Measurements from ENCODE around the gene ADIRF. TPM values are rescaled to one million over a fixed set of nuclear protein-coding genes. Genes with fewer than 3 reads are reported as not detected.

Gene ADIRF
- total and polyA plus RNA-seq, 10 donors: 23.9 to 139 (median 56.7) TPM

DNA sequence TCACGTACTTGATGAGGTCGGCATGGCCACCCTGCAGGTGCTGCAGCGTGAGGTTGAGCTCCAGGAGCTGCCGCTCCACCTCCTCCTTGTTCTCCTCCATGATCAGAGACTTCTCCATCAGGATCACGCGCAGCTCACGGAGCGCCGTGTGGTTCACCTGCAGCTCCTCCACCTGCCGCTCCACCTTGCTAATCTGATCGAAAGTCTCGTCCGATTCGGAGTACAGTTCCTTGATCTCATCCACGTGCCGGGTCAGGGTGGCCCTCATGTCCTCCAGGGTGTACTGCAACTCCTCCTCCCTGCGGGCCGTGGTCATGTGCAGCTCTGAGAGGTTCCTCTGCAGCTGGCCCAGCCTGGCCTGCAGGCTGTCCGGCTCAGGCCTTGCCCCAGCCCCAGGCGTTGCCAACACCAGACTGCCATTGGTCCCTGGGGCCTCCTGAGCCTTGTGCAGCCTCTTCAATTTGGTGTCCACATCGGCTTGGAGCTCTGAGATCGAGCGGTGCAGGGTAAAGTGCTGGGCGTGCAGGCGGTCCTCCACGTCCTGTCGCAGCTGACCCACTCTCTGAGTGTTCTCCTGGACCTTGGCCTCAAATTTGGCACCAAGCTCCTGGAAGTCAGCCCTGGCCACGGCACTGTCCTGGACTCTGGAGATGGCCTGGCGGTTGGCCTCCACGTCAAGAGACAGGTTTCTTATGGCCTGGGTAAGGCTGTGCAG lies 24.8 kb upstream of the ADIRF start:
- no peak overlapping the region for H3K4me3 ChIP-seq
- 82 to 93% (median 86%) methylated on average over 18 to 30 of the region's 30 CpGs for WGBS, 5 donors
- peak overlapping the region in 1 of 8 donors; percentile 22 for H3K27ac ChIP-seq
- DNase-seq: no peak
- peaks cover 0 to 29% (median 0%) of the 10 kb centered on the region in 6 donors for H3K36me3 ChIP-seq
- H3K4me1 ChIP-seq: peaks cover 4 to 93% (median 49%) of the 10 kb centered on the region in 6 donors
- TF ChIP-seq CTCF (IDR thresholded peaks at IDR 0.05 in 8 of 11, conservative IDR thresholded peaks at IDR 0.05 in 3 of 11) (no peak), POLR2A (IDR thresholded peaks at IDR 0.05) (no peak), POLR2AphosphoS5 (IDR thresholded peaks at IDR 0.05) (peak in 1 of 3 donors; percentile 30)
- intact Hi-C loops (cut with DNase I; ENCODE audit: low total_unique reads): no loop called here
- H3K9me3 ChIP-seq: no peaks in the 10 kb centered on the region
- peaks cover 0 to 8% (median 0%) of the 10 kb centered on the region in 7 donors for H3K27me3 ChIP-seq (replicated peaks in 1 of 7)

- intact Hi-C loops (cut with DNase I; ENCODE audit: low total_unique reads): no loop called here
- peaks cover 0 to 26% (median 0%) of the 10 kb centered on the region in 6 donors for H3K36me3 ChIP-seq
- 76 to 94% (median 82%) methylated on average over 2 to 4 of the region's 4 CpGs for WGBS, 5 donors
- peak overlapping the region in 3 of 8 donors; percentile 22 to 72 (median 67) for H3K27ac ChIP-seq
- no peak overlapping the region for H3K4me3 ChIP-seq
- no peak for DNase-seq
- no peaks in the 10 kb centered on the region for H3K9me3 ChIP-seq
- H3K27me3 ChIP-seq (replicated peaks in 1 of 7): peaks cover 0 to 8% (median 0%) of the 10 kb centered on the region in 7 donors
- H3K4me1 ChIP-seq: peaks cover 4 to 89% (median 48%) of the 10 kb centered on the region in 6 donors
- no peak for TF ChIP-seq POLR2AphosphoS5 (IDR thresholded peaks at IDR 0.05)
- no peak for TF ChIP-seq CTCF (IDR thresholded peaks at IDR 0.05 in 8 of 11, conservative IDR thresholded peaks at IDR 0.05 in 3 of 11)
- TF ChIP-seq POLR2A (IDR thresholded peaks at IDR 0.05): no peak
These were observed 24.3 kb upstream of the ADIRF start for GRCh38 chr10:86944031-86944419.

DNA sequence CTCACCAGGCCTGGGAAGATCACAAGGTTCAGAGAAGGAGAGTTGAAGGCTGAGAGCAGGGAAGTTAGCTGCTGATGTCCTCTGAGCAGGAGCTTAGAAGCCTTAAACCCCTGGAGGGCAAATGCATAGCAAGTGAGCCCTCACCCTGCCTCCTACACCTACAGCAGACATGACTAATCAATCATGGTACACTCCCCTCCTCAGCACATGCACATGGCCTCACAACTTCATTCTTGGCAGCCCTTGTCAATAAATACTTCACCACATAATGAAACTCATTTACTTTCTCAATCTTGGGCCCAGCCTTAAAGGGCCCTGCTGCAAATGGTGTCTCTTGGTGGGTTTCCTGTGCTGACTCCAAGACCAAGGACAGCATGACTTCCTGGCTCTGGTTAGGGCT lies 23.8 kb upstream of the ADIRF start:
- intact Hi-C loops (cut with DNase I; ENCODE audit: low total_unique reads): no loop called here
- H3K27ac ChIP-seq: peak overlapping the region in 5 of 8 donors; percentile 50 to 72 (median 68)
- H3K9me3 ChIP-seq: no peaks in the 10 kb centered on the region
- TF ChIP-seq CTCF (IDR thresholded peaks at IDR 0.05 in 8 of 11, conservative IDR thresholded peaks at IDR 0.05 in 3 of 11) (no peak), POLR2AphosphoS5 (IDR thresholded peaks at IDR 0.05) (no peak), POLR2A (IDR thresholded peaks at IDR 0.05) (no peak)
- no peak for DNase-seq
- H3K27me3 ChIP-seq (replicated peaks in 1 of 7): peaks cover 0 to 8% (median 0%) of the 10 kb centered on the region in 7 donors
- peaks cover 4 to 84% (median 47%) of the 10 kb centered on the region in 6 donors for H3K4me1 ChIP-seq
- peaks cover 0 to 26% (median 0%) of the 10 kb centered on the region in 6 donors for H3K36me3 ChIP-seq
- no peak overlapping the region for H3K4me3 ChIP-seq

DNA sequence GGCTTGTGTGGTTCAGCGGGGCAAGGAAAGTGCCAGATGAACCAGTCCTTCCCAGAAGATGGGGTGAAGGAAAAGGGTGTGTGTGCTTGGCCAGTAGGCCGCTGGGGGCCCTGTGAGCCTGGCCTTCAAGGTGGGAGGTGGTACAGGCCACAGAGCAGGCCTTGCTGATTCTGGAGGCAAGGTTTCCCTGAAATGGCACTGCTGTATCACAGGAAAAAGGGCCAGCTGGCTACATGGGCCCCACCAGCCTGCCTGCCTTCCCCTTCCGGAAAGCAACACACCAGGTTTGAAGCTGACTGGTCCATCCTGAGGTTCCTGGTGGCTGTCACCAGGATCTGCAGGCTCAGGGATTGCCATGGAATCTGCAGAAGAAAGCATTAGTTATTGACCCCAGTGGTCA lies 23.4 kb upstream of the ADIRF start:
- intact Hi-C loops (cut with DNase I; ENCODE audit: low total_unique reads): no loop called here
- no peaks in the 10 kb centered on the region for H3K9me3 ChIP-seq
- H3K4me3 ChIP-seq: no peak overlapping the region
- H3K4me1 ChIP-seq: peaks cover 4 to 80% (median 47%) of the 10 kb centered on the region in 6 donors
- WGBS, 5 donors: 71 to 89% (median 84%) methylated on average over 2 to 3 of the region's 3 CpGs
- peak overlapping the region in 5 of 8 donors; percentile 50 to 72 (median 68) for H3K27ac ChIP-seq
- no peak for TF ChIP-seq CTCF (IDR thresholded peaks at IDR 0.05 in 8 of 11, conservative IDR thresholded peaks at IDR 0.05 in 3 of 11)
- no peak for TF ChIP-seq POLR2A (IDR thresholded peaks at IDR 0.05)
- no peak for TF ChIP-seq POLR2AphosphoS5 (IDR thresholded peaks at IDR 0.05)
- peaks cover 0 to 8% (median 0%) of the 10 kb centered on the region in 7 donors for H3K27me3 ChIP-seq (replicated peaks in 1 of 7)
- DNase-seq: no peak
- H3K36me3 ChIP-seq: peaks cover 0 to 26% (median 0%) of the 10 kb centered on the region in 6 donors

Measured in spleen (tissue), 11 donors.